Left lobe of liver (tissue), 2 donors: ENCODE results near the gene PIH1D2. TPM values are rescaled to one million over a fixed set of nuclear protein-coding genes. Genes with fewer than 3 reads are reported as not detected.
"Not testable (repeated sequence)": the region's sequence is repeated elsewhere in the genome, so short reads cannot be mapped to it uniquely, and the experiment has no call there.

Experiments
- ATAC-seq: fragments of 200-7000 bp; cut with Tn5 transposase; one replicate; pipeline ENCODE4 v1.9.1; 2020; ENCODE audit warnings: mild to moderate bottlenecking, moderate library complexity
- DNase-seq: peaks from one replicate; pipeline ENCODE4 v3.0.0-alpha.2; 2020; ENCODE audit warnings: low spot score
- total RNA-seq: library from RNA; stranded (reverse); gene quantifications from one replicate; pipeline ENCODE4 v1.2.1, GENCODE V29; 2021
- donor health status: DM: no; HTN: no; CAD: no; lungs with moderate emphysema.
- donor health status: DM: no; HTN: yes; CAD: no.

Gene PIH1D2
- total RNA-seq, 1 donor from 2014 or later: 0.91 TPM

- ATAC-seq (no peak), DNase-seq (no peak)
Measured at GRCh38 chr11:112057170-112057569, 16.6 kb downstream of the PIH1D2 start.

- DNase-seq (no peak), ATAC-seq (no peak)
Measured at GRCh38 chr11:112051768-112052167, 22.0 kb downstream of the PIH1D2 start.

- DNase-seq (no peak), ATAC-seq (no peak)
Measured at GRCh38 chr11:112050721-112051120, 23.1 kb downstream of the PIH1D2 start.

DNA sequence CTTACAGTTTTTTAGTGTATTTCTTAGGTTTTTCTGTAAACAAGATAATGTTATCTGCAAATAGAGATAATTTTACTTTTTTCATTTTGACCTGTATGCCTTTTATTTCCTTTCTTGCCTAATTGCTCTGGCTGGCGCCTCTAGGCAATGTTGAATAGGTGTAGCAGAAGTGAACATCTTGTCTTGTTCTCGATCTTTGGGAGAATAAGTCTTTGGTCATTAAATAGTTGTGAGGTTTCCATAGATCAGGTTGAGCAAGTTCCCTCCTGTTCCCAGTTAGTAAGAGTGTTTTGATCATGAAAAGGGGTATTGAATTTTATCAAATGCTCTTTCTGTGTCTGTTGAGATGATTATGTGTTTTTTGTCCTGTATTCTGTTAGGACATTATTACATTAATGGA lies 24.0 kb downstream of the PIH1D2 start:
- ATAC-seq (no peak), DNase-seq (no peak)

GRCh38 chr11:112048256-112048655 lies 25.6 kb downstream of the PIH1D2 start:
- not testable (repeated sequence) for ATAC-seq, DNase-seq

- not testable (repeated sequence) for ATAC-seq, DNase-seq
Measured at GRCh38 chr11:112046647-112047046, 27.2 kb downstream of the PIH1D2 start.

DNA sequence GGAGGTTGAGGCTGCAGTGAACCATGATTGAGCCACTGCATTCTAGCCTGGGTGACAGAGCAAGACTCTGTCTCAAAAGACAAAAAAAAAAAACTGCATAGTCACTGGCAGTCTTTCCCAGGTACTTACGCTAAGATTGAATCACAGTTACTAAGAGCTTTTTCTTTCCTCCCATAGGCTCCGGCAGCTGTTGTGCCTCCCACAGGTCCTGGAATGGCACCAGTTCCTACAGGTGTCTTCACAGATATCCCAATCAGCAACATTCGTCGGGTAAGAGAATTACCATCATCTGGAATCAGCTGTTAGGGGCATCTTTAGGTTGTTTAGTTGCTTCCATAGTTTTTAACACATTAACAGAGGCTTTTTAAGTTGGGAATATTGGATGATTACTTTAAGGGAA lies 28.9 kb downstream of the PIH1D2 start:
- no peak for DNase-seq
- no peak for ATAC-seq

DNA sequence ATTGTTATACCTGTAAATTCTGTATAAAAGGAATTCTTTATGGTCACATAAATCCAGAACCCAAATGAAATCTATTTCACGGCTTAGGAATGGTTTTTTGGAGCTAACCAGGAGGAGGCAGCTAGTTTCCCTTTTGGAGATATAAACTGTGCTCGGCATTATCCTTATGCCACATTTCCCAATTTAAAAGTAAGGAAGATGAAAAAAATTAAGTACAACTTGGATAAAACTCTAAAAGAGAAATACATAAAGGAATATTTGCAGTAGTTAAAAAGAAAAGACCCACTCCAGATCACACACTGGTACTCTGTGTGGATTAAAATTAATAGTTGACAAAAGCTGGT lies 30.9 kb downstream of the PIH1D2 start:
- DNase-seq: no peak
- no peak for ATAC-seq

- DNase-seq (no peak), ATAC-seq (no peak)
Measured at GRCh38 chr11:112042161-112042960, 31.5 kb downstream of the PIH1D2 start.

DNA sequence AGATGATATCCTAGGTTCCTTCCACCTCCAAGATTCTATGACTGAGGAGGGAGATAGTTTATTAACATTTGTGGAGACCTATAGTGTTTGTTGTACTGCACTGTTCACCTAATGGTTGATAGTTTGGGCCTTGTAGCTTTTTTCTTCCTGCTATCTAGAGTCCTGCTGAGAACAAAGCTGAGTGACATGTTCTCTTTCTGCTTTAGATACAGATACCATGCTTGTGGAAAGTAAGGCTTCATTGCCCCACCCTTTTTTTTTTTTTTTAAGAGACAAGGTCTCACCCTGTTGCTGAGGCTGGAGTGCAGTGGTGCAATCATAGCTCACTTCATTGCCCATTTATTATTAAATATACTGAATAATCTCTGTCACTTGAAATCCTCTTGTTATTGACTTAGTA lies 36.3 kb downstream of the PIH1D2 start:
- no peak for ATAC-seq
- DNase-seq: no peak

DNA sequence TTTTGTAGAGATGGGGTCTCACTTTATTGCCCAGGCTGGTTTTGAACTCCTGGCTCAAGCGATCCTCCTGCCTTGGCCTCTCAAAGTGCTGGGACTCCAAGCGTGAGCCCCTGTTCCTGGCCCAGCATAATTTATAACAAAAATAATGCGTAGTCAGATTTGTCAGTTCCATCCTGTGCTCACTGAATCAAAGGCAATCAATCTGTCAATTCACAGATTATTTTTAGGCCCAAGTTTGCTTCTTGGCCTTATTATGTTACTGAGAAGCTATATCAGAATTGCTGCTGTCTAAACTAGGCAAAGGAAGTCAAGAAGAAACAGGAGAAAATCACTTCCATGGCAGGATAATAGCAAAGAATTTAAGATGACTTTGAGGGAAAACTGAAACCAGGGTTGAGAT lies 39.9 kb downstream of the PIH1D2 start:
- no peak for DNase-seq
- ATAC-seq: no peak

GRCh38 chr11:112029460-112029859 lies 44.4 kb downstream of the PIH1D2 start:
- DNase-seq (no peak), ATAC-seq (no peak)

GRCh38 chr11:112026784-112027410 lies 46.9 kb downstream of the PIH1D2 start:
- ATAC-seq, DNase-seq: not testable (repeated sequence)

DNA sequence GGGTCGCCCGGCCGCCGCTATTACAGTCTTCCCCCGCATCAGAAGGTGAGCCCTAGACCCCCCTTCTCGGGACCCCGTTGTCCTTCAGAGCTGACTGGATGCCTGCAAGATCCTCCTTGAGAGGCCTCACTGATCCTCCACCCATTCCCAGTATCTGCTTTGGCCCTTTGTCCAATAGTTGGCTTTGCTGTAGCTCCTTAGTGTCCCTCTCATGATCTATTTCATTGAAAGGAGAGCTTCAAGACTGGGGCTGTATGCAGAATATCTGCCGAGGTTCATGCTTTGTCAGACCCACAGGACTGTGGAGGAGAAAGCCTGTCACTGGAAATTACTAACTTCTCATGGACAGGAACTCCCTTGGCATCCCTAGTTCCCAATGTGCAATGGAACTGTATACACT lies 48.1 kb downstream of the PIH1D2 start:
- DNase-seq (no peak), ATAC-seq (peak; percentile 27)

GRCh38 chr11:112024773-112025678 lies 48.8 kb downstream of the PIH1D2 start, which contains the start of gene DLAT:
Gene DLAT (plus strand): TSS chr11:112025408. CDS start chr11:112025473, 65 bp downstream.
- DNase-seq (peak; percentile 91), ATAC-seq (peak; percentile 92)

DNA sequence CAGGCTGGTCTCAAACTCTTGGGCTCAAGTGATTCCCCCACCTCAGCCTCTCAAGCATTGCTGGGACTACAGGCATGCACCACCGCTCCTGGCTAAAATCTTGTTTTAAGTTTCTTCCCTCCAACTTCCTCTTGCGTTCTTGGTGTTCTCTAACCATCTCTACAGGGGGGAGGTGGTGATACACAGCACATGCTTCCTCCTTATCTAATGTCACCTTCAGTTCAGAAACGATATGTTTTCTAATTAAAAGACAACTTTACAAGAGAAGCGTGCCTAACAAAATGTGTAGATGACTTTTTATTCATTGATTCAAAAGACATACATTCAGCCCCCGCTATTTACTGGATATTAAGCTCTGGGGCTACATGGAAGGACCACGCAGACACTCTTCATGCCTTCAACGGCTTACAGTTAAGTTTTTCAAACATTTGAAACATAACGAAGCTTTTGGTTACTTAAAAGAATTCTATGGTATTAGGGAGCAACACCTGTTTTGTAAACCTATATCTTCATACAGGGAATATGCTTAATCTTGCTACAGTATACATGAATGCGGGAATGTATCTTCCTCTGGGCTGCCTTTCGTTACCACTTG lies 49.5 kb downstream of the PIH1D2 start:
- ATAC-seq (no peak), DNase-seq (no peak)

- no peak for ATAC-seq
Measured at GRCh38 chr11:112023104-112023503, 50.7 kb downstream of the PIH1D2 start.

GRCh38 chr11:112019066-112019465 lies 54.8 kb downstream of the PIH1D2 start:
- ATAC-seq (peak; percentile 10), DNase-seq (no peak)

More at GRCh38 chr11:112023104-112023503, 50.7 kb downstream of the PIH1D2 start:
- DNase-seq: no peak
